ENCODE measurements around the gene JUND. TPM values are rescaled to one million over a fixed set of nuclear protein-coding genes. Genes with fewer than 3 reads are reported as not detected.

Gene JUND
- polyA plus RNA-seq, 3 donors, result 22.5 to 1,792 (median 86.9) TPM

- 0% methylated on average over 3 of the region's 20 CpGs for WGBS (ENCODE audit: insufficient coverage)
- peak overlapping the region; percentile 97 for H3K4me2 ChIP-seq (replicated peaks; ENCODE audit: extremely low read depth, low read length, poor library complexity, severe bottlenecking)
- peaks cover 2 to 6% of the 10 kb centered on the region in 2 donors for H3K36me3 Mint-ChIP-seq
- H3K9ac ChIP-seq (ENCODE audit: insufficient read depth, low read length, poor library complexity, severe bottlenecking), result peak overlapping the region; percentile 89
- peak overlapping the region; percentile 97 to 100 (median 99) for H3K27ac Mint-ChIP-seq
- no peaks in the 10 kb centered on the region for H3K36me3 ChIP-seq (replicated peaks in 1 of 2; ENCODE audit: control insufficient read depth in 1 of 2, insufficient read depth in 2 of 2, low read length in 2 of 2)
- peaks cover 41 to 50% of the 10 kb centered on the region in 2 donors for H3K4me1 ChIP-seq (ENCODE audit: control insufficient read depth in 1 of 2, insufficient read depth in 2 of 2, low read length in 2 of 2)
- no peak for TF ChIP-seq CTCF (IDR thresholded peaks at IDR 0.05)
- H3K79me2 ChIP-seq (ENCODE audit: insufficient read depth, low read length), result no peaks in the 10 kb centered on the region
- H3K27ac ChIP-seq (ENCODE audit: low read depth in 1 of 2, low read length in 2 of 2), result peak overlapping the region; percentile 99 to 100
- H4K20me1 ChIP-seq (ENCODE audit: insufficient read depth, low read length), result no peaks in the 10 kb centered on the region
- H3K27me3 Mint-ChIP-seq (ENCODE audit: low read depth in 3 of 3), result peaks cover 0 to 5% (median 2%) of the 10 kb centered on the region in 3 donors
- no peaks in the 10 kb centered on the region for H3K9me3 ChIP-seq (replicated peaks in 1 of 2; ENCODE audit: control insufficient read depth in 1 of 2, insufficient read depth in 1 of 2, low read length in 2 of 2)
- peaks cover 42% of the 10 kb centered on the region for H3K4me1 Mint-ChIP-seq
- no peaks in the 10 kb centered on the region for H3K27me3 ChIP-seq (ENCODE audit: control insufficient read depth in 2 of 2, insufficient read depth in 2 of 2, low read length in 2 of 2)
- intact Hi-C loops (cut with micrococcal nuclease), result loop anchor here in 1 of 2 donors (1.0 kb wide), 1 partner anchor 10 kb away; no protein-coding TSS in a partner anchor
- DNase-seq, result no peak
- peak overlapping the region; percentile 87 to 92 for H3K4me3 Mint-ChIP-seq
- peak overlapping the region; percentile 62 to 94 (median 92) for H3K4me3 ChIP-seq (replicated peaks in 1 of 3; ENCODE audit: low read depth in 2 of 3, low read length in 3 of 3)
- peaks cover 0 to 2% (median 0%) of the 10 kb centered on the region in 7 donors for H3K9me3 Mint-ChIP-seq
- H2AFZ ChIP-seq (ENCODE audit: insufficient read depth, low read depth, low read length, poor library complexity, severe bottlenecking), result no peak overlapping the region
Observed at GRCh38 chr19:18292462-18292809, 11.0 kb upstream of the JUND start.

GRCh38 chr19:18291590-18292461 lies 10.4 kb upstream of the JUND start:
- Histone ChIP-seq H2AFZ (ENCODE audit: insufficient read depth, low read depth, low read length, poor library complexity, severe bottlenecking) (peak overlapping the region; percentile 61), H3K9me3 (replicated peaks in 1 of 2; ENCODE audit: control insufficient read depth in 1 of 2, insufficient read depth in 1 of 2, low read length in 2 of 2) (no peaks in the 10 kb centered on the region), H3K4me3 (replicated peaks in 1 of 3; ENCODE audit: low read depth in 2 of 3, low read length in 3 of 3) (peak overlapping the region; percentile 62 to 94 (median 92)), H4K20me1 (ENCODE audit: insufficient read depth, low read length) (no peaks in the 10 kb centered on the region), H3K9ac (ENCODE audit: insufficient read depth, low read length, poor library complexity, severe bottlenecking) (peak overlapping the region; percentile 89), H3K4me1 (ENCODE audit: control insufficient read depth in 1 of 2, insufficient read depth in 2 of 2, low read length in 2 of 2) (peaks cover 41 to 50% of the 10 kb centered on the region in 2 donors), H3K27me3 (ENCODE audit: control insufficient read depth in 2 of 2, insufficient read depth in 2 of 2, low read length in 2 of 2) (no peaks in the 10 kb centered on the region), H3K36me3 (replicated peaks in 1 of 2; ENCODE audit: control insufficient read depth in 1 of 2, insufficient read depth in 2 of 2, low read length in 2 of 2) (no peaks in the 10 kb centered on the region), H3K27ac (ENCODE audit: low read depth in 1 of 2, low read length in 2 of 2) (peak overlapping the region; percentile 99 to 100), H3K4me2 (replicated peaks; ENCODE audit: extremely low read depth, low read length, poor library complexity, severe bottlenecking) (peak overlapping the region; percentile 97), H3K79me2 (ENCODE audit: insufficient read depth, low read length) (no peaks in the 10 kb centered on the region)
- DNase-seq, result peak; percentile 80 to 90 (median 86)
- no peak for TF ChIP-seq CTCF (IDR thresholded peaks at IDR 0.05)
- intact Hi-C loops (cut with micrococcal nuclease), result loop anchor here (1.0 kb wide), 2 partner anchors 9 to 10 kb away; no protein-coding TSS in a partner anchor
- H3K9me3 Mint-ChIP-seq, result peaks cover 0 to 2% (median 0%) of the 10 kb centered on the region in 7 donors
- H3K36me3 Mint-ChIP-seq, result peaks cover 2 to 6% of the 10 kb centered on the region in 2 donors
- H3K4me1 Mint-ChIP-seq, result peaks cover 40% of the 10 kb centered on the region
- H3K27me3 Mint-ChIP-seq (ENCODE audit: low read depth in 3 of 3), result peaks cover 0 to 2% (median 0%) of the 10 kb centered on the region in 3 donors
- peak overlapping the region; percentile 87 to 92 for H3K4me3 Mint-ChIP-seq
- WGBS (ENCODE audit: insufficient coverage), result under 1% methylated on average over 53 of the region's 75 CpGs
- peak overlapping the region; percentile 97 to 100 (median 99) for H3K27ac Mint-ChIP-seq
